HG03095 (cell line): ENCODE results near the gene CD68.

Experiments
- ATAC-seq: cut with Tn5 transposase; IDR thresholded peaks from one replicate; pipeline ENCODE4 v1.9.1; 2021; ENCODE audit warnings: moderate library complexity; ENCODE audit not compliant: unreplicated experiment

Gene CD68

GRCh38 chr17:7579001-7579833, at the start of gene CD68:
Gene CD68, plus strand, starts transcription at chr17:7579638. Its CDS starts 40 bp downstream, at chr17:7579678.
- ATAC-seq: no peak

DNA sequence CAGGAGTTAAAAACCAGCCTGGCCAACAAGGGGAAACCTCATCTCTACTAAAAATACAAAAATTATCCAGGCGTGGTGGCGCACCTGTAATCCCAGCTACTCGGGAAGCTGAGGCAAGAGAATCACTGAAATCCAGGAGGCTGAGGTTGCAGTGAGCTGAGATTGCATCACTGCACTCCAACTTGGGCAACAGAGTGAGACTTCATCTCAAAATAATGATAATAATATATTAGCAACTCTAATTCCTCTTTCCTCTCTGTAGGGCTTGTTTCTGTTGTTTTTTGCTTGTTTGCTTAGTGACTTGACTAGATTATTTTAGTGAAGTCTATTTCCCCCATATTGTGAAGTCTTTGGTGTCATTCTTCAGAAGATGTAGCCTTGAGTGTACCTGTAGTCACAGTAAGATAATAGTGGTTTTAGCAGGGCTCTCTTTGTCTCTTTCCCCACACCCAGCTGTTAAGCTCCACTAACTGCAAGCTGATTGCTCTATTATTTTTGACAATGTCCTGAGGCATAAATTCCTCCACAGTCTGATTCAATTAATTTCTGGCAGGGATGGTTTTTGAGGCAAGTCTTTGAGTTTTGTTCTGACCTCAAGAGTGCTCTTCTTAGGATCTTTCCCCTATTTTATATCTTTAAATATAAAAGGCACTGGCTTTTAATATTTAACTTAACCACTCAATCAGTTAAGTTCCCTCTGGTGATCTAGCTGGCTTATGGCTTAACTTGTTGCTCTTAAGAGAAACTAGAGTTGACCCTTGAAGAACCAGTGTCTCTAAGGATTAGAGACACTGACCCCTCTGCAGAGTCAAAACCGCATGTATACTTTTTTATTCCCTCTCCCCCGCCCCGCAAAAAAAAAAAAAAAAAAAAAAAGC, 49.2 kb upstream of the CD68 start:
- no peak for ATAC-seq

DNA sequence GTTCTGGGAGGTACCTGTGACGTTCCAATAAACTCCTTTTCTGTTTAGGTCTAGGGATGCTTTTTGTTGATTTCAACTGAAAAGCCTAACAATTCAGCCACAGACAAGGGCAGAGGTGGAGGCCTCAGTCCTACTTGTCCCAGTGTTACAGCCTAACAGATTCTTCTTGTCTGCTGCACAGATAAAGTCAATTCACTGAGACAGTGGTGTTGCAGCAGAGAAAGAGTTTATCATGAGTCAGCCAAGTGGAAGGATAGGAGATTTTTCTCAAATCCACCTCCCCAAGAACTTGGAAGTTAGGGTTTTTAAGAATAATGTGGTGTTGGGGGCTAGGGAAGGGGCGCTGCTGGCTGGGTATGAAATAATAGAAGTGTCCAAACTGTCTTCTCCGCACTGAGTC, 41.4 kb upstream of the CD68 start:
- ATAC-seq: no peak

GRCh38 chr17:7538891-7539545, 40.4 kb upstream of the CD68 start:
- no peak for ATAC-seq

DNA sequence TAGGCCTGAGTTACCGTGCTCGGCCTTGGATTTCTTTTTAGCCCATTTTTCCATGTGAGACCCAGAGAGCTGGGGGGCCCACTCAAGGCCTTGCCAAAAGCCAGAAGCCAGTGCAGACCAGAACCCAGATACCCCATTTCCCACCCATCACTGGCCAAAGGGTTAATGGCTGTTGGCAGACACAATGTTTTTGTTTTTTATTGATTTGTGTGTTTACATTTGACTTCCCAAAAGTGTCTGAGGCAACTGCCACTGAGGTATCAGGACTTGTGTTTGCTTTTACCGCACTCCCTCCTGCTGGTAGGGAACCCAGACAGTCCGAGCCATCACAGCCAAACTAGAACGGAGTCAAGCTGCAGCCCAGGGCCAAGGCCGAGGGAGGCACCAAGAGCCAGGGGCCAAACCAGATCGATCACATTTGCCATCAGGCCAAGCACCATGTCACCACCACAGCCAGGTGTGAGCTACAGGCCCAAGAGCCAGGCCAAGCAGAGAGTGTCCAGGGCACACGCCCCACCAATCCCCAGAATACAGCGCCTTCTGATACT, 38.3 kb upstream of the CD68 start:
- no peak for ATAC-seq

GRCh38 chr17:7544911-7545310, 34.5 kb upstream of the CD68 start:
- ATAC-seq: no peak

DNA sequence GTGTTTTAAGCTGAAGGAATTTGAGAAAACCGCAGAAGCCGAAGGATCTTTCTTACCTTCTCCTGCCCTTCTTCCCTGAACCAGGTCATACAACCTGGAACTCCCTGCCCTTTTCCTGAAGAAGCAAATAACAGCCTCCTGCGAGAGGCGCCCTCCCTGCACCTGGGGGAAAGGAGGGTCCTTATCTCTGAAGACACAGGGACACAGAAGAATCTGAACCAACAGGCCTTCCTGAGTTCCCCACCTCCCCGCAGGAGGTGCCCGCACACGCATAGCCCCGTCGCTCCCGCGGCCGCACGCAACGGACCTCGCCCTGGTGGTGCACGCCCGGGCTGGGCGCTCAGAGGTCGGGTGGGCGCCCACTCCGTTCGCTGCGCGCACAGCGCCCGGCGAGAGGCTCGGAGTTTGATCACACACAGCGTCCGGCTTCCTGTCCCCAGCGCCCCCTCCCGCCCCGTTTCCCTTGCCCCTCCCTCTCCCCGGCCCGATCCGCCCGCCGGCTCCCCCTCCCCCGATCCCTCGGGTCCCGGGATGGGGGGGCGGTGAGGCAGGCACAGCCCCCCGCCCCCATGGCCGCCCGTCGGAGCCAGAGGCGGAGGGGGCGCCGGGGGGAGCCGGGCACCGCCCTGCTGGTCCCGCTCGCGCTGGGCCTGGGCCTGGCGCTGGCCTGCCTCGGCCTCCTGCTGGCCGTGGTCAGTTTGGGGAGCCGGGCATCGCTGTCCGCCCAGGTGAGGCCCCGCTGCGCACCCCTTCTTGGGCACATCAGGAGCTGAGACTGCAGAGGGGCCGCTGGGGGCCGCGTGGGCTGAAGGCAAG, 30.6 kb upstream of the CD68 start, which contains the start of gene TNFSF12:
TNFSF12 (plus strand) TSS at position 474 of the 816 bp plus-strand sequence; CDS start at position 570, 96 bp downstream.
- no peak for ATAC-seq

GRCh38 chr17:7549401-7550055, 29.9 kb upstream of the CD68 start:
- no peak for ATAC-seq

DNA sequence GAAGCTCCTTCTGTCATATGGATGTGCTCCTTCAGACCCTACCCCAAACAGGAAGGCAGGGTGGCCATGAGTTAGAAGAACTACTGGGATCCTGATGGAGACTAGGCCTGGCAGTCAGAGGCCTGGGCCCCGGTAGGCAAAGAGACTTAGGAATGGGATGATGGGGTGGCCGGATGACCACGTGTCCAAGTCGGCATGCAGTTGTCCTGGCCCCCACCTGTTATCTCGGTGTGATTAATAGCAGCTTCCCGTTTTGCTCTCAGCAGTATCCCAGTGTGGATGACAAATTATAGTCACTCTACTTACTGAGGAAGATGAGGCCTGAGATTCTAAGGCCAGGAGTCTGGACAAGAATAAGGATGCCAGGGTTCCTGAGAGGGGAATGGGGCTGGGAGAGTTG, 29.1 kb upstream of the CD68 start:
- no peak for ATAC-seq

DNA sequence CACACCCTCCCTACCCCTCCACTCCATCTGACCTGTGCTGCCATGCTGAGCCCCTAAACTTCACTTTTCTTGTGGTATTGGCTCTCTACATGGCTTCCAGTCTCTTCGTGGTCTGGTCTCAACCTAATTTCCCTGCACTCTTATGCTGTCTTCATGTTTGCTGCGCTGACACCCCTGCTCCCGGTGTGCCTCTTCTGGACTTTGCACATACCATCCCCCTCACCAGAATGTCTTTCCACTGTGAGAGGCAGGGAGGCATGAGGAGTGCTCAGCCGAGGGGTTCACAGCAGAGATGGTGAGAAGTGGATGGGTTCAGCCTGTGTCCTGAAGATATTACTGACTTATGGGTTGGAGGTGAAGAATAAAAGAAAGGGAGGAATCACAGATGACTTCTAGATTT, 28.0 kb upstream of the CD68 start:
- no peak for ATAC-seq

DNA sequence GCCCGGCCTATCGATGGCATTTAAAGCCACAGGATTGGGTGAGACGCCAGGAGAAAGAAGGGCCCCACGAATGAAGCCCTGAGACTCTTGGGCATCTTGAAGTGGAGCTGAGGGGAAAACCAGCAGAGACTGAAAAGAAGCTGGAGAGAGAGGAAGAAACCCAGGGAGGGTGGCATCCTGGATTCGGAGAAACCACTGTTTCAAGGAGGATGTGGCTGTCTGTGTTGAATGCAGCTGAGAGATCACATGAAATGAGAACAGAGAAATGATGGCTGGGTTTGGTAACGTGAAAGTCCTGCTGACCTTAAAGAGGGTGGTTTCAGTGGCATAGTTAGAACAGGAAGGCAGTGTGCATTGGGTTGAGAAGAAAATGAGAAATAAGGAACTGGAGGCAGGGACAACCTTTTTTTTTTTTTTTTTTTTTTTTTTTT, 26.8 kb upstream of the CD68 start:
- ATAC-seq: peak; percentile 46

GRCh38 chr17:7553356-7553755, 26.1 kb upstream of the CD68 start:
- ATAC-seq: no peak

DNA sequence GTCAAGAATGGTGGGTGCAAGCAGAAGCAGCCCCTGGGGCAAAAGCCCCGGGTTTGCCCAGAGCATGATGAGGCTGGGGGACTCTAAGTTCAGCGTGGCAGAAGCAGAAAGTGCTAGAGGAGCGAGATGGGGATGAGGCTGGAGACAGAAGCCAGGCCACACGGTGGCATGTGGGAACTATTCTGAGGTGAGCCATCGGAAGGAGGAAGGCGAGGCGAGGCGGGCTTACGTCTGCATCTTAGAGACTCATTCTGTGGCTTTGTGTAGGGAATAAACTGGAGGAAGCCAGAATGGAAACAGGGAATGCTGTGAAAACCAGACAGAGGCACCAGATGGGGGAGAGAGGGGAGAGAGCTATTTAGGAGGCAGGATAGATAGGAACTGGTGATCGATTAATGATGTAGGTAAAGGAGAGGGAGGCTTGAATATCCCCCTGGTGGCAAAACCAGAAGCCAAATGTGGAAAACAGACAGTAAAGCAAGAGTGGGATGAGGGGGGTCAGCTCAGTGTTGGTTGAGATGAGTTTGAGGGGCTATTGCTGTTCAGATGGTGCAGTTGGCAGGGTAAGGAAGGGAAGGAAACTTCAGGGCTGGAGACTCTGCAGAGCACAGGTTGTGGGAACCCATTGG, 24.0 kb upstream of the CD68 start:
- ATAC-seq: no peak

DNA sequence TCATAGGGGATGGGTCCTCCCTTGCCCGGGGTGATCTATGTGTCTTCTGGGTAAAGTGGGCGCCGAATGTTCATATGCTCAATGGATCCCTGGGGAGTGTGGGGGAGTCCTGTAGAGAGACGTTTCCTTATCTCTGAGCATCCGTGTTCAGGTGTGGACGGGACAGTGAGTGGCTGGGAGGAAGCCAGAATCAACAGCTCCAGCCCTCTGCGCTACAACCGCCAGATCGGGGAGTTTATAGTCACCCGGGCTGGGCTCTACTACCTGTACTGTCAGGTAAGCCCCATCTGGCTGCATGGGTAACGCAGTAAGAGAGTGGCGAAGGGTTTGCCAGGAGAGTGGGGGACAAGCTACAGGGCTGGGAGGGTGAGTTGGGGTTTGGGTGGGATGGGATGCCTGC, 22.8 kb upstream of the CD68 start:
- no peak for ATAC-seq

DNA sequence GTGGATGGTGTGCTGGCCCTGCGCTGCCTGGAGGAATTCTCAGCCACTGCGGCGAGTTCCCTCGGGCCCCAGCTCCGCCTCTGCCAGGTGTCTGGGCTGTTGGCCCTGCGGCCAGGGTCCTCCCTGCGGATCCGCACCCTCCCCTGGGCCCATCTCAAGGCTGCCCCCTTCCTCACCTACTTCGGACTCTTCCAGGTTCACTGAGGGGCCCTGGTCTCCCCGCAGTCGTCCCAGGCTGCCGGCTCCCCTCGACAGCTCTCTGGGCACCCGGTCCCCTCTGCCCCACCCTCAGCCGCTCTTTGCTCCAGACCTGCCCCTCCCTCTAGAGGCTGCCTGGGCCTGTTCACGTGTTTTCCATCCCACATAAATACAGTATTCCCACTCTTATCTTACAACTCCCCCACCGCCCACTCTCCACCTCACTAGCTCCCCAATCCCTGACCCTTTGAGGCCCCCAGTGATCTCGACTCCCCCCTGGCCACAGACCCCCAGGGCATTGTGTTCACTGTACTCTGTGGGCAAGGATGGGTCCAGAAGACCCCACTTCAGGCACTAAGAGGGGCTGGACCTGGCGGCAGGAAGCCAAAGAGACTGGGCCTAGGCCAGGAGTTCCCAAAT, 22.2 kb upstream of the CD68 start:
- ATAC-seq: no peak

- no peak for ATAC-seq
Measured at GRCh38 chr17:7557775-7558543, 21.5 kb upstream of the CD68 start.

- ATAC-seq: no peak
Measured at GRCh38 chr17:7558544-7559319, 20.7 kb upstream of the CD68 start, which contains the start of gene TNFSF13. Gene TNFSF13, plus strand, starts transcription at chr17:7558750. Its CDS starts 290 bp downstream, at chr17:7559040.
